Measurements from ENCODE around the gene AKAP13.

- no peak for TF ChIP-seq CREB1 (IDR thresholded peaks at IDR 0.05; ENCODE audit: low read depth)
- TF ChIP-seq RAD21 (IDR thresholded peaks at IDR 0.05; ENCODE audit: low read depth): no peak
- no peak for TF ChIP-seq REST (IDR thresholded peaks at IDR 0.05; ENCODE audit: low read depth)
- TF ChIP-seq EGR1 (IDR thresholded peaks at IDR 0.05): no peak
- no peak for TF ChIP-seq TEAD4 (IDR thresholded peaks at IDR 0.05)
- TF ChIP-seq EP300 (IDR thresholded peaks at IDR 0.05; ENCODE audit: borderline replicate concordance): no peak
- no peak for TF ChIP-seq TCF12 (IDR thresholded peaks at IDR 0.05; ENCODE audit: low read depth)
- no peak for TF ChIP-seq CEBPB (IDR thresholded peaks at IDR 0.05)
- no peak for TF ChIP-seq ZBTB7A (IDR thresholded peaks at IDR 0.05; ENCODE audit: low read depth)
- TF ChIP-seq TAF1 (IDR thresholded peaks at IDR 0.05; ENCODE audit: low read depth): no peak
- TF ChIP-seq YY1 (IDR thresholded peaks at IDR 0.05; ENCODE audit: low read depth): no peak
- no peak for TF ChIP-seq NFIC (IDR thresholded peaks at IDR 0.05)
- TF ChIP-seq FOXM1 (IDR thresholded peaks at IDR 0.05; ENCODE audit: borderline replicate concordance, low read depth): no peak
- no peak for TF ChIP-seq MAX (IDR thresholded peaks at IDR 0.05)
These were observed 237.8 kb downstream of the AKAP13 start for GRCh38 chr15:85618228-85618505.
